ENCODE results near the gene CDC16. TPM values are rescaled to one million over a fixed set of nuclear protein-coding genes. Genes with fewer than 3 reads are reported as not detected.

The CDC16 gene, protein sequence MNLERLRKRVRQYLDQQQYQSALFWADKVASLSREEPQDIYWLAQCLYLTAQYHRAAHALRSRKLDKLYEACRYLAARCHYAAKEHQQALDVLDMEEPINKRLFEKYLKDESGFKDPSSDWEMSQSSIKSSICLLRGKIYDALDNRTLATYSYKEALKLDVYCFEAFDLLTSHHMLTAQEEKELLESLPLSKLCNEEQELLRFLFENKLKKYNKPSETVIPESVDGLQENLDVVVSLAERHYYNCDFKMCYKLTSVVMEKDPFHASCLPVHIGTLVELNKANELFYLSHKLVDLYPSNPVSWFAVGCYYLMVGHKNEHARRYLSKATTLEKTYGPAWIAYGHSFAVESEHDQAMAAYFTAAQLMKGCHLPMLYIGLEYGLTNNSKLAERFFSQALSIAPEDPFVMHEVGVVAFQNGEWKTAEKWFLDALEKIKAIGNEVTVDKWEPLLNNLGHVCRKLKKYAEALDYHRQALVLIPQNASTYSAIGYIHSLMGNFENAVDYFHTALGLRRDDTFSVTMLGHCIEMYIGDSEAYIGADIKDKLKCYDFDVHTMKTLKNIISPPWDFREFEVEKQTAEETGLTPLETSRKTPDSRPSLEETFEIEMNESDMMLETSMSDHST
- 33.8 and 40.4 TPM in 2 replicates for total RNA-seq

DNA sequence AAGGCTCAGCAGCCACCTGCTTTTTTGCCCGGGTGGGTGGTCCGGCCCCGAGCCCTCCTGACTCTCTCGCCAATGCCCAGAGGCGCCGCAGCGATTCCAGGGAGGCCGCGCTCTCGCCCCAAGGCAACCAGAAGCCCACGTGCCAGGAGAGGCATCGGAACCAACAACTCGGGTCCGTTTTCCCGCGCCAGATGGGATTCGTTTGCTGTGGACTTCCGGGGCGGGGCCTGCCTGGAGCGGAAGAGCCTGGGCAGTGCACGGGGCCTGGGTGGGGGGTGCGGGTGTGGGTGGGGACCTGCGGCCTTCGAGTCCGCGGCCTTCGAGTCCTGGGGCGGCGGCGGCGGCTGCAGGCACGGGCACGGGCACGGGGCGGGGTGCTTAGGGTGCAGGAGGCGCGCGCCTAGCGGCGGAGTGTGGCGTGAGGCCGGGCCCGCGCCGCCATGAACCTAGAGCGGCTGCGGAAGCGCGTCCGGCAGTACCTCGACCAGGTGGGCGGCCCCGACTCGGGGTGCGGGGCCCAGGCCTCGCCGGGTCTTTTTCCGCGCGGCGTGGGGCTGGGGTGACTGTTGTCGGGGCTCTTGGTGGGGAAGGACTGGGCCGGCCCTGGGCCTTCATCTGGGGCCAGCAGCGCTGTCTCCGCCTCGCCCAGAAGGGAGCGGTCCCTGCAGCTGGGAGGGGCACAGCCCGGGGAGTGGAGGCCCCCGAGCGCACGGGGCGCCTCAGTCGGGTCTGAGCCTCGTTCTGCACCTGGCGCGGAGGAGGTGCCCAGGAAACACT, at the start of gene CDC16:
CDC16 (plus strand) TSS at position 253 of the 777 bp plus-strand sequence; CDS start at position 441, 188 bp downstream.

DNA sequence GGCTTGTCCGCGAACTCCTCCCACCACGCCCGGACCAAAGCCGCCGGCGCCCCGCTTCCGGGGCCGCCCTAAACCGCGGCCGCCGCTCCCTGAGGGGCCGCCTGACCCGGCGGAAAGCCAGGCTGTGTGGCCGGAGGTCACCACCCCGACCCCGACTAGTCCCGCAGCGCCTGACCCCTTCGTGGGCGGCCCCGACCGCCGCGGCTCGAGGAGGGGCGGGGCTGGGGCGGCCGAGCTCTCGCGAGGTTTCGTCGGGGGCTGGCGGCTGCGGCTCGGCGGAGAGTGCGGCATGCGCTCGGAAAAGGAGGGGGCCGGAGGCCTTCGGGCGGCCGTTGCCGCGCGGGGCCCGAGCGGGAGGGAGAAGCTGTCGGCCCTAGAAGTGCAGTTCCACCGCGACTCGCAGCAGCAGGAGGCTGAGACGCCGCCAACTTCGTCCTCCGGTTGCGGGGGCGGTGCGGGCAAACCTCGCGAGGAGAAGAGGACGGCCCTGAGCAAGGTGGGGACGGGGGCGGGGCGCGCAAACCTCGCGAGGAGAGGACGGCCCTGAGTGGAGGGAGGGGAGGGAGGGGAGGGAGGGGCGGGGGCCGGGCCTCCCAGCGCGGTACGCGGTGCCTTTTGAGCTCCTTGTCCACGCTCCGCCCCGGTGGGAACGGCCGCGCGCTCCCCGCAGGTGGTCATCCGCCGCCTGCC, 46.8 kb downstream of the CDC16 start, which contains the start of gene UPF3A:
UPF3A (plus strand) TSS at position 251 of the 690 bp plus-strand sequence; CDS start at position 290, 39 bp downstream.

DNA sequence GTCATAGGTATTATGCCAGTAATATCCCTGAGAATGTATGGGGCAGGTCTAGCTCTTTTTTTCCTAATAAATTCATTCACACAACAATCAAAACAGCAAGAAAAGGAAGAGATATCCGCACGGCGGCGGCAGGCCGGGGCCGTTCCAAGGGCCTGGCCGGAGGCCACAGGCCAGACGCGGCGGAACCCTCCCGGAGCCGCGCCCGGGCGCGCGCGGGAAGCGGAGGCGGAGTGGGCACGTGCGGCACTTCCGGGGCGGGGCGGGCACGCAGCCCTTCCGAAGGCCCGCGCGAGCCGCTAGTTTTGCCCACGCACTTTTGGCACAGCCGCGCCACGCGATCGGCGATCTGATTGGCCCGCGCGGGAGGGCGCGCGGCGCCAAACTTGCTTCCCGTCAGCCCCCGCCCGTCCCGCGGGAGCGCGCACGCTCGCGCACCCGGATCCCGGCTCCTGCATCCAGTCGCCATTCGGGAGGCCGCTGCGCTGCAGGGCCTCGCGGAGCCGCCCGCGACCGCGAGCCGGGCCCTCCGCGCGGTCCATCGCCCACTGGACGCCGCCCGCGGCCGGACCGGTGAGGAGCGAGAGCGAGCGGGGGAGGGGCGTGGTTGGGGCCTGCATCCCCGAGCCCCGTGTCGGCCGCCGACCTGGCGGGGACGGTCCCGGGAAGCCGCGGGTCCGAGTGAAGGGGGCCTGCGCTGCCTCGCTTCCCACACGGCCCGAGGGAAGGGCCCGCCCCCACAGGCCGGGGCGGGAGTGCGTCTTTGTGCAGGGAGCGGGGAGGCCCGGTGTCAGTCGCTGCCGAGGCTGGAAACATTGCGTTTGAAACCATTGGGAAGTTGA, 79.6 kb downstream of the CDC16 start, which contains the start of gene CHAMP1:
CHAMP1 (plus strand) TSS at position 430 of the 839 bp plus-strand sequence. CDS start 9,340 bp downstream, outside the sequence.

Other genes with a start within 250 kb of the CDC16 start
- 25.2 and 26.2 TPM in 2 replicates for gene RASA3, start 102.3 kb upstream of the CDC16 start, total RNA-seq
- not detected in 2 replicates for gene CFAP97D2, start 55.6 kb upstream of the CDC16 start, total RNA-seq
- gene UPF3A, start 46.7 kb downstream of the CDC16 start, total RNA-seq = 15.8 and 26.7 TPM in 2 replicates
- gene CHAMP1, start 79.6 kb downstream of the CDC16 start, total RNA-seq = 18.0 and 19.1 TPM in 2 replicates

All from cardiac ventricle fibroblast (primary cell).